ENCODE results near the gene STAMBPL1.
"Not testable (repeated sequence)": the region's sequence is repeated elsewhere in the genome, so short reads cannot be mapped to it uniquely, and the experiment has no call there.

STAMBPL1 gene

DNA sequence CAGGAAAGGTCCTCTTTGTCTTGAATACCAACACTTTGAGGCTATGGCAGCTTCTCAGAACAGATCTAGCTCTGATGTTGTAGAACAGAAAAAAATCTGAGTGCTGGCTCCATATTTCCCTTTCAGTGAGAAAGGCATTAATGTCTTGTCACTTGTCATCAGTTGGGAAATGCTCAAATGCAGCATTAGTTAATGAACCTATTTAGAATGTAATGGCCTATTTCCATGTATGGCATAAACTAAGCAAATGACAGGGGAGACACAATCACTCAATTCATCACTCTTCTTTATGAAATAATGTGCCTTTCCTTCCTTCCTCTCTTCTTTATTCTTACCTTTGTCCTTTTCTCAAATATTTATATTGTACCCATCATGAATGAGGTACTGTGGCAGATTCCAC is 5.0 kb upstream of the STAMBPL1 start:
- Mint-ChIP-seq H3K4me1 (peaks cover 6% of the 10 kb centered on the region), H3K36me3 (ENCODE audit: low read depth) (no peaks in the 10 kb centered on the region), H3K4me3 (no peak overlapping the region), H3K27ac (no peak overlapping the region), H3K27me3 (ENCODE audit: low read depth) (peaks cover 27% of the 10 kb centered on the region), H3K9me3 (no peaks in the 10 kb centered on the region)
- TF ChIP-seq, protein P1, sequence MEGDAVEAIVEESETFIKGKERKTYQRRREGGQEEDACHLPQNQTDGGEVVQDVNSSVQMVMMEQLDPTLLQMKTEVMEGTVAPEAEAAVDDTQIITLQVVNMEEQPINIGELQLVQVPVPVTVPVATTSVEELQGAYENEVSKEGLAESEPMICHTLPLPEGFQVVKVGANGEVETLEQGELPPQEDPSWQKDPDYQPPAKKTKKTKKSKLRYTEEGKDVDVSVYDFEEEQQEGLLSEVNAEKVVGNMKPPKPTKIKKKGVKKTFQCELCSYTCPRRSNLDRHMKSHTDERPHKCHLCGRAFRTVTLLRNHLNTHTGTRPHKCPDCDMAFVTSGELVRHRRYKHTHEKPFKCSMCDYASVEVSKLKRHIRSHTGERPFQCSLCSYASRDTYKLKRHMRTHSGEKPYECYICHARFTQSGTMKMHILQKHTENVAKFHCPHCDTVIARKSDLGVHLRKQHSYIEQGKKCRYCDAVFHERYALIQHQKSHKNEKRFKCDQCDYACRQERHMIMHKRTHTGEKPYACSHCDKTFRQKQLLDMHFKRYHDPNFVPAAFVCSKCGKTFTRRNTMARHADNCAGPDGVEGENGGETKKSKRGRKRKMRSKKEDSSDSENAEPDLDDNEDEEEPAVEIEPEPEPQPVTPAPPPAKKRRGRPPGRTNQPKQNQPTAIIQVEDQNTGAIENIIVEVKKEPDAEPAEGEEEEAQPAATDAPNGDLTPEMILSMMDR (IDR thresholded peaks at IDR 0.05; ENCODE audit: unreplicated experiment in 3 of 3) = no peak

DNA sequence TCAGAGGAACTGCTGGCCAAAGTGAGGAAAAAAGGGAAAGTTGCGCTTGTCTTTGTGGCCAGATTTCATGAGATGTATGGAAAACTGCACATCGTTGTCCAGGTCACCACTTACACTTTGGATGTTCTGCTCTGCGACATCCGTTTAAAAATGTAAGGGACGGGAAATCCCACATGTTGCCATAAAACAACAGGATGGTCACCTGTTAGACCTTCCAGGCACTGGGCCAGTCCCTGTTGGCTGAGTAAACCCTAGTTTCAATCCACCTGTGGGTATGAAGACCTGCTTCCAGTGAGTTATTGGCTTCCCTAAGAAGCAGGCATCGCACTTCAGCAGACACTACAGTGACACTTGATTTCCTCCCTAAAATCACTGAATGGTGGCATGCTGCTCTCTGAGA is 2.7 kb upstream of the STAMBPL1 start:
- Mint-ChIP-seq H3K27me3 (ENCODE audit: low read depth) (peaks cover 27% of the 10 kb centered on the region), H3K27ac (no peak overlapping the region)
- TF ChIP-seq, protein P1 (IDR thresholded peaks at IDR 0.05; ENCODE audit: unreplicated experiment in 3 of 3) = no peak

DNA sequence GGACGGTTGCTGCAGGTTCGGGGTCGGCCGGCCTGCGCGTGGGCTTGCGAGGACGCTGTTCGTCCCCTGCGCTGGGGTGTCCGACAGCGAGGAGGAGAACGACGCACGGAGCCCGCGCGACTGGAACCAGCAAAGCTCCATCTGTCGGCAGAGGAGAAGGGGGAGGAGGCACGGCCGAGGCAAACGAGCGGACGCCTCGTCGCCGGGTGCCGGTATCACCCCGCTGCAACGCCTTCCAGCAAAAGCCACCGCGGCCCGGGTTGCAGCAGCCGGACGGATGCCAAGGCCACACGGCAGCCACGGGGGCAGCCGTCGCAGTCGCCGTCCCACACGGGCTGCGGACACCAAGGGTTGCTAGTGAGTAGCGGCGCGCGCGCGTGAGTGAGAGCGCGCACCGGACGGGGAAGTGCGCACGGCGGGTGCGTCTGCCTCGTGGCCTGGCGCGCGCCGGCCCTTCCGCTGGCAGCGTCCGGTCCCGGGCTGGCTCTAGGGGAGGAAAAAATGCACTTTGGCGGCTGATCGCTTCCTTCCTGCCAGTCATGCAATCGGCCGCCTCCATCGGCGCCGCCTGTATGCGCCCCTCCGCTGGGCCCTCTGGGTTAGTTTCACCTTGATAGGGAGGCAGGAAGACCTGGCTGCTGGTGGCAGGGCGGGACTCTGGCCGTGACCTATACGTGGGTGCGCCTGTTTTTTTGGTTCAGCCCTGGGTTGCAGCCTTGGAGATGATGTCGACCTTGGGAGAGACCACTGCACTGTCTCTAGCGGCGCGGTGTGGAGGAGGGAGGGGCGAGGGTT is 434 bp downstream of the STAMBPL1 start:
- Mint-ChIP-seq H3K36me3 (ENCODE audit: low read depth) (no peaks in the 10 kb centered on the region), H3K9me3 (no peaks in the 10 kb centered on the region), H3K27me3 (ENCODE audit: low read depth) (peaks cover 25% of the 10 kb centered on the region), H3K4me3 (peak overlapping the region; percentile 94 to 95 (median 94)), H3K4me1 (peaks cover 24% of the 10 kb centered on the region), H3K27ac (peak overlapping the region in 2 of 3 experiments; percentile 81 to 88)
- TF ChIP-seq, protein P1 (IDR thresholded peaks at IDR 0.05; ENCODE audit: unreplicated experiment in 3 of 3) = no peak

More for the DNA sequence above, 2.7 kb upstream of the STAMBPL1 start:
- Mint-ChIP-seq H3K4me3 (peak overlapping the region in 1 of 3 experiments; percentile 23), H3K36me3 (ENCODE audit: low read depth) (no peaks in the 10 kb centered on the region), H3K4me1 (peaks cover 18% of the 10 kb centered on the region), H3K9me3 (no peaks in the 10 kb centered on the region)

DNA sequence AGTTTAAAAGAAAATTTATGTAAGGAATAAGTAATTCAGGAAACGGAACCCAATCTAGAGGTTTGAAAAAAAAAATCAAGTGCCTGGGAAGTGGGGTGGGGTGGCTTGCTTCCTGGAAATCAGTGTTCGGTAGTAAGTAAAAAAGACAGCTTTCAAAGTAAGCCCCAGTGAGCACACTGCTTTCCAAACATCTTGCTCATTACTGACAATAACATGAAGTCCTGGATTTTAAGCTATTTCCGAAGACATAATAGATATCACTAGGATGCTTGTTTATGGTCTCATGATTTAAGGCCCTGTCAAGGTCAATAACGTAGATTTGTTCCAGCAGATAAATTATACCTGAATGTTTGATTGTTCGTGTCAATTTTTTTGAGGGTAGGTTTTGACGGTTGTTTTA is 1.3 kb downstream of the STAMBPL1 start:
- H3K27me3 Mint-ChIP-seq (ENCODE audit: low read depth) = peaks cover 21% of the 10 kb centered on the region
- H3K9me3 Mint-ChIP-seq = no peaks in the 10 kb centered on the region
- no peaks in the 10 kb centered on the region for H3K36me3 Mint-ChIP-seq (ENCODE audit: low read depth)
- H3K27ac Mint-ChIP-seq = peak overlapping the region in 2 of 3 experiments; percentile 73 to 88
- peak overlapping the region; percentile 94 to 95 (median 94) for H3K4me3 Mint-ChIP-seq
- TF ChIP-seq, protein P1 (IDR thresholded peaks at IDR 0.05; ENCODE audit: unreplicated experiment in 3 of 3) = no peak
- H3K4me1 Mint-ChIP-seq = peaks cover 24% of the 10 kb centered on the region

DNA sequence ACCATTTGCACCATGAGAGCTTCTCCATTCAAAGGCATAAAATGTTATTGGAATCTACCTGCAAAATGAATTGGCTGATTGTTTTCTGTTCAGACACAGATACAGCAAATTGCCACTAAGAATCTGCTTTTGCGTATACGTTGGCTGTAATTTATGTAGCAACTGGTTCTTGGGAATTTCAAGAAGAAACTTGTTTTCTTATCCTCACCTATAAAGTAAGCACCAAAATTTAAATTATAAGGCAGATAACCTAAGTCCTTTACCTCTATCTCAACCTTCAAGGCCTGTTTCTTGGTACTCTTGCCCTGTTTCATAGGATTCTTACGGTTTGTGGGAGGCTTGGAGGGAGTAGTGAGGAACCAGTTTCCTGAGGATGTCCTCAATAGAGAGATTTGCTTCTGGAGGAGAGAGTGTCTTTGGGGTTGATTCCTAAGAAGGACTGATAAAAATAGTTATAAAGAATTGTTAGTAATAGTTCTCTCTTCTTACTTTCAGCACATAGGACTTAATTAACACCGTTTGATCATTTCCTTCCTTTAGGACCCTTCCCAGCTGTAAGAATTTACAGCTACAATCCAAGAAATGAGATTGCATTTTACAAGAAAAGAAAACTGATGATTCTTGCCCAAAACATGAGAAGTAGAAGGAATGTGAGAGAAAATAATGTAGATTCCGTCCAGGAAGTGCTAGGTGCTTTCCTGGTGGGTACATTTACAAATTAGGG is 2.0 kb downstream of the STAMBPL1 start:
- TF ChIP-seq, protein P1 (IDR thresholded peaks at IDR 0.05; ENCODE audit: unreplicated experiment in 3 of 3) = no peak
- Mint-ChIP-seq H3K4me1 (peaks cover 24% of the 10 kb centered on the region), H3K9me3 (no peaks in the 10 kb centered on the region), H3K4me3 (peak overlapping the region; percentile 94 to 95 (median 94)), H3K27me3 (ENCODE audit: low read depth) (peaks cover 14% of the 10 kb centered on the region), H3K27ac (peak overlapping the region; percentile 11 to 88 (median 73)), H3K36me3 (ENCODE audit: low read depth) (no peaks in the 10 kb centered on the region)

DNA sequence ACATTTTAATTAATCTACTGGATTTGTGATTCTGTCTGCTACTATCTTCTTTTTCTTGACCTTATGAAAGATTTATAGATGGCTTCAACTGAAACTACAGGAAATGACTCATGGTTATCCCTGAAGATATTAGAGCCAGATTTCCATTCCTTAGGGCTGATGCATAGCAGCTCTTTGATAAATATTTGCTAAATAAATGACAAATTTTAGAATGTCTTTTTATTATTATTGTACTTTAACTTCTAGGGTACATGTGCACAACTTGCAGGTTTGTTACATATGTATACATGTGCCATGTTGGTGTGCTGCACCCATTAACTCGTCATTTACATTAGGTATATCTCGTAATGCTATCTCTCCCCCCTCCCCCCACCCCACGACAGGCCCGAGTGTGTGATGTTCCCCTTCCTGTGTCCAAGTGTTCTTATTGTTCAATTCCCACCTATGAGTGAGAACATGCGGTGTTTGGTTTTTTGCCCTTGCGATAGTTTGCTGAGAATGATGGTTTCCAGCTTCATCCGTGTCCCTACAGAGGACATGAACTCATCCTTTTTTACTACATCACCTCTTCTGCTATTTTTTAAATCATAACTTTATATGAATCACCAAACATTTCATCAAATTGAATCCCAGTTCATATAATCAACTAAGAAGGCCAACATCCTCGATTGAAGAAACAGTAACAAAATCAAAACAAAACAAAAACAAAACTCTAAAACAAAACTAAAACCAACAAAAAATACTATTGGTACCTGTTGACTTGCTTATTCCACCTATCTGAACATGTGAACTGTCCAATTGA is 2.8 kb downstream of the STAMBPL1 start:
- Mint-ChIP-seq H3K27ac (peak overlapping the region; percentile 11 to 88 (median 73)), H3K27me3 (ENCODE audit: low read depth) (peaks cover 12% of the 10 kb centered on the region), H3K4me1 (peaks cover 24% of the 10 kb centered on the region), H3K4me3 (peak overlapping the region; percentile 94 to 95 (median 94))
- H3K9me3 Mint-ChIP-seq; H3K36me3 Mint-ChIP-seq (ENCODE audit: low read depth): not testable (repeated sequence)
